ENCODE data around the gene ACAD10. TPM values are rescaled to one million over a fixed set of nuclear protein-coding genes. Genes with fewer than 3 reads are reported as not detected.

Gene ACAD10
- total RNA-seq, 1 experiment from 2014 or later: 7.7 TPM

Other genes starting within 250 kb of the ACAD10 start
- gene ATXN2, start 86.7 kb upstream of the ACAD10 start, total RNA-seq (2014; rRNA removed; shearing (Covaris generic)): 10.1 and 14.7 TPM in 2 replicates
- 27.0 and 28.2 TPM in 2 replicates for gene BRAP, start 97 bp upstream of the ACAD10 start, total RNA-seq (2014; rRNA removed; shearing (Covaris generic))
- 28.5 and 36.1 TPM in 2 replicates for gene ALDH2, start 80.9 kb downstream of the ACAD10 start, total RNA-seq (2014; rRNA removed; shearing (Covaris generic))
- 68.7 and 78.8 TPM in 2 replicates for gene MAPKAPK5, start 156.2 kb downstream of the ACAD10 start, total RNA-seq (2014; rRNA removed; shearing (Covaris generic))

Measured in Daoy (cell line).